GM12878 (cell line): Measurements from ENCODE around the gene EYA4.

Experiments
- BHLHE40 ChIP-seq, 2 experiments: fragments of 450-650 bp in 1 of 2; IDR thresholded peaks; 2 replicates each; pipeline ENCODE4 v1.6.1; 2011 to 2017; ENCODE audit warnings: low read depth in 2 of 2, borderline replicate concordance in 1 of 2, improper control_type of control experiment in 1 of 2, low read length in 1 of 2, mild to moderate bottlenecking in 1 of 2
- EGR1 ChIP-seq, 2 experiments: IDR thresholded peaks; 1 replicate in 1 of 2; 2 replicates in 1 of 2; pipeline ENCODE4 v1.6.1; 2011 to 2012; ENCODE audit warnings: low read depth in 2 of 2, low read length in 2 of 2, borderline replicate concordance in 1 of 2, mild to moderate bottlenecking in 1 of 2, moderate library complexity in 1 of 2
- EZH2 ChIP-seq: IDR thresholded peaks from 2 replicates; pipeline ENCODE4 v1.6.1; 2012; ENCODE audit warnings: low read depth, mild to moderate bottlenecking, control low read depth, inconsistent platforms, low read length, borderline replicate concordance; ENCODE audit not compliant: control insufficient read depth
- NFYB ChIP-seq: IDR thresholded peaks from 2 replicates; pipeline ENCODE4 v1.6.1; 2011; ENCODE audit warnings: low read depth, mild to moderate bottlenecking, low read length, improper control_type of control experiment, moderate library complexity; ENCODE audit not compliant: insufficient read depth
- POLR2A ChIP-seq: IDR thresholded peaks from 2 replicates; pipeline ENCODE4 v1.6.1; 2011; ENCODE audit warnings: low read depth, mild to moderate bottlenecking, low read length
- SUZ12 ChIP-seq: fragments of 200-600 bp; sonication (generic); IDR thresholded peaks from one replicate; pipeline ENCODE4 v1.6.1; 2018; ENCODE audit warnings: antibody characterized with exemption, mild to moderate bottlenecking; ENCODE audit not compliant: unreplicated experiment
- YY1 ChIP-seq: IDR thresholded peaks from 2 replicates; pipeline ENCODE4 v1.6.1; 2011; ENCODE audit warnings: low read depth, mild to moderate bottlenecking, low read length
- TF ChIP-seq, protein P1 (sequence below), 3 experiments: IDR thresholded peaks in 2 of 3; conservative IDR thresholded peaks in 1 of 3; 2 replicates each; pipeline ENCODE4 v1.5.1; 2011; ENCODE audit warnings: low read depth in 3 of 3, low read length in 3 of 3, mild to moderate bottlenecking in 3 of 3, control low read depth in 2 of 3, moderate library complexity in 2 of 3, inconsistent platforms in 1 of 3, mixed read lengths in 1 of 3; ENCODE audit not compliant: control insufficient read depth in 2 of 3, insufficient read depth in 1 of 3; ENCODE audit errors: extremely low read depth in 1 of 3

DNA sequence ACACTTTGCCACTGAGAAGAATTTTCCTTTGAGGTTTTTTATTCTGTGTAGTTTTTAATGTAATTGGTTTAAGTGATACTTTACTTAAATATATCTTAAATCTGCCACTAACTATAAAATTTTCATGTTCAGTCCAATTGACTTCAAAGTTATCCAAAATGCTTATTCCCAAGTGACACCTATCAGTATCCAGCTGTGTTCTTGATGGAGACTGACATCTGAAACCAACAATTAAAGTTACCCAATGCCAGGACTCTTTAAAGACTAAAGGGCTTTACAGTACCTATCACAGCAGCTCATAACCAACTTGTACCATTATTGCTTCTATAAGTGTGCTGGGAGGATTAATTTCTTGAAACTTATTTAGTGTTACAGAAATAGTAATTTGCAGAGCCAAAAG, 13.8 kb upstream of the EYA4 start:
- TF ChIP-seq EZH2 (no peak), BHLHE40 (IDR thresholded peaks at IDR 0.05; ENCODE audit: borderline replicate concordance in 1 of 2, low read depth in 2 of 2, low read length in 1 of 2) (no peak), POLR2A (no peak), NFYB (no peak), EGR1 (IDR thresholded peaks at IDR 0.05; ENCODE audit: borderline replicate concordance in 1 of 2, low read depth in 2 of 2, low read length in 2 of 2) (no peak), SUZ12 (no peak), YY1 (no peak)
- TF ChIP-seq, protein P1, sequence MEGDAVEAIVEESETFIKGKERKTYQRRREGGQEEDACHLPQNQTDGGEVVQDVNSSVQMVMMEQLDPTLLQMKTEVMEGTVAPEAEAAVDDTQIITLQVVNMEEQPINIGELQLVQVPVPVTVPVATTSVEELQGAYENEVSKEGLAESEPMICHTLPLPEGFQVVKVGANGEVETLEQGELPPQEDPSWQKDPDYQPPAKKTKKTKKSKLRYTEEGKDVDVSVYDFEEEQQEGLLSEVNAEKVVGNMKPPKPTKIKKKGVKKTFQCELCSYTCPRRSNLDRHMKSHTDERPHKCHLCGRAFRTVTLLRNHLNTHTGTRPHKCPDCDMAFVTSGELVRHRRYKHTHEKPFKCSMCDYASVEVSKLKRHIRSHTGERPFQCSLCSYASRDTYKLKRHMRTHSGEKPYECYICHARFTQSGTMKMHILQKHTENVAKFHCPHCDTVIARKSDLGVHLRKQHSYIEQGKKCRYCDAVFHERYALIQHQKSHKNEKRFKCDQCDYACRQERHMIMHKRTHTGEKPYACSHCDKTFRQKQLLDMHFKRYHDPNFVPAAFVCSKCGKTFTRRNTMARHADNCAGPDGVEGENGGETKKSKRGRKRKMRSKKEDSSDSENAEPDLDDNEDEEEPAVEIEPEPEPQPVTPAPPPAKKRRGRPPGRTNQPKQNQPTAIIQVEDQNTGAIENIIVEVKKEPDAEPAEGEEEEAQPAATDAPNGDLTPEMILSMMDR (IDR thresholded peaks at IDR 0.05 in 2 of 3, conservative IDR thresholded peaks at IDR 0.05 in 1 of 3; ENCODE audit: control insufficient read depth in 2 of 3, extremely low read depth in 1 of 3, insufficient read depth in 1 of 3, low read depth in 3 of 3, low read length in 3 of 3) = no peak
